Superior temporal gyrus (tissue), 1 donor: ENCODE data around the gene TRAIP.
"Not testable (repeated sequence)": the region's sequence is repeated elsewhere in the genome, so short reads cannot be mapped to it uniquely, and the experiment has no call there.

Source experiments
- DNase-seq: peaks from one replicate; pipeline ENCODE4 v3.0.0-alpha.2; 2016; ENCODE audit errors: extremely low spot score

TRAIP gene

GRCh38 chr3:49792371-49793150 is 63.8 kb downstream of the TRAIP start:
- no peak for DNase-seq

- no peak for DNase-seq
Measured at GRCh38 chr3:49791571-49791970, 64.8 kb downstream of the TRAIP start.

DNA sequence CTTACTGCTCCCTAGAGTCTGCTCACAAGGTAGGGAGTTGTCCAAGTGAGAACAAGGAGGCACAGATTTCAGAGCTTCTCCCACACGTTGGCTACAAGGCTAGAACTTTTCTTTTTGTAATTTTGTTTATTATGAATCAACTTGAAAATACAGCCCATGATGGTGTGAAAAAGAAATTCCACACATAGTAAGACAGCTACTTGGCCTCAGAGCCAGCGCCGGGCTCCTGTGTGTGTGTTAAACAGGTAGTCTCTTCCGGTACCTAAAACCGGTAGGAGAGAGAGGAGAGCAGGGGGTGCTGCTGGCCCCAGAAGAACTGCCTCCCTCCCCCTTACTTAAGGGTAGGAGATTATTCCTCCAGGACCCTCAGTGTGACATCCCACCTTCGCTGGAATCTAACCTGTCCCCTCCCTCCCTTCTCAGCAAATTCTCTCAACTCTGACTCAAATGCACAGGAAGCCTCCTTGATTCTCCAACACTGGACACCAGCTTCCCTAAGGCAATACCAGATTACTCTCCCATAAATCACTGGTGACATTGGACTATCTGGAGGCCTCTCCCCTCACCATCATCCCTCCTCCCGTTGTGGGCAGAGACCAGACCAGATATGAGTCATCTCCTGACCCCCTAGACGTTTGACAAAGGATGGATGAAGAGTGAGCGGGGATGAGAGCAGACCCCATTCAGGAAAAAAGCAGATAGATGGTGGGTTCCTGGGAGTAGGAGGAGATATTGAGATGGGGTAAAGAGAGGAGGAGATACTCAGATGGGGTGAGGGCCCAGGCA is 65.5 kb downstream of the TRAIP start:
- DNase-seq = no peak

- no peak for DNase-seq
Measured at GRCh38 chr3:49788056-49788455, 68.3 kb downstream of the TRAIP start.

GRCh38 chr3:49787536-49787935 is 68.8 kb downstream of the TRAIP start:
- DNase-seq = no peak

DNA sequence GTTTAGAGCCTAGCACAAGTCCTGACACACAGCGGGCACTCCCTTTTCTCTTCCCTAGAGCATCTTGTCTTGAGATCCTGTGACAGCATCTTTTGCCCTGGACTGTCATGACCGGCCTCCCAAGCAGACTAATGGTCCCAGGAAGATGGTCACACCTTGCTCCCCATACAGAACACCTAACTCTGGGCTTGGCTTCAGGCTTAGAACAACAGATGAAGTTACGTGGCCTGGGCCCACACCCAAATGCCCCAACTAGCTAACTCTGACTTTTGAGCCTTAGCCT is 69.2 kb downstream of the TRAIP start:
- no peak for DNase-seq

GRCh38 chr3:49786357-49787181 is 69.8 kb downstream of the TRAIP start, which contains the start of gene IP6K1:
Gene IP6K1, minus strand, starts transcription at chr3:49786542. Its CDS starts 38,502 bp downstream, at chr3:49748040.
- peak; percentile 100 for DNase-seq

DNA sequence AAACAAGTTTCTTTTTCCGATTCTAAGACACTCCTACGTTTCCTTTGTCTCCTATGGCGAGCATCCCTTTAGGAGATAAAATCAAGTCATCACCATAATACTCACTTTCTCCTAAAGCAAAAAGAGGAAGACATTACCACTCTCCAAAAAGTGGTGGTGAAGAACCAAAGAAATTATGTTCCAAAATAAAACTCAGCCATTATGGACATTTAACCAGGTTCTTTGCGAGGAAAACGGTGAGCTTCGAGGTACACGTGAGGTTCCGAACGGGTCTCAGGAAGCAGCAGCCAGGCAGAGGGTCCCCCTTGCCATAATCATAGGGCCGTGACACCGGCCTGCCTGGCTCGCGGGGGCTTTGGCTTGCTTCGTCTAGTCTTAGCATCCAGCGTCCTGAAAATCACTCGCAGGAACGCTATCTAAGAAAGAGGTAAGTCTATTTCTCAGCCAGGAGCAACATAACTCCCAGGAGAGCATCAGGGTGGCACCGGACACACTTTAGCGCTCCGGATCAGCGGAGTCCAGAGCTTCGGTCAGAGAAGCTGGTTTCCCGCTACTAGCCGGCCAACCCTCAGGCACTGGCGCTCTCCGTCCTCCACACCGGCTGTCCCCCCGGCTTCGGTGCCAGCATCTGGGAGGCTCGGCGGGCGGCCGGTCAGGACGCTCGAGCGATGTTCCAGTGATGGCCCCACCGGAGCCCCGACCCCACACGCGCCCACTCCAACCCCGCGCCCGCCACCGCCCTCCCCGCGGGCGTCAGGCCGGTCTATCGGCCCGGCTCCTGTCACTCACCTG is 70.6 kb downstream of the TRAIP start:
- peak; percentile 46 for DNase-seq

GRCh38 chr3:49782277-49782676 is 74.1 kb downstream of the TRAIP start:
- not testable (repeated sequence) for DNase-seq

- no peak for DNase-seq
Measured at GRCh38 chr3:49781415-49782199, 74.8 kb downstream of the TRAIP start.

GRCh38 chr3:49780975-49781365 is 75.4 kb downstream of the TRAIP start:
- DNase-seq = not testable (repeated sequence)

DNA sequence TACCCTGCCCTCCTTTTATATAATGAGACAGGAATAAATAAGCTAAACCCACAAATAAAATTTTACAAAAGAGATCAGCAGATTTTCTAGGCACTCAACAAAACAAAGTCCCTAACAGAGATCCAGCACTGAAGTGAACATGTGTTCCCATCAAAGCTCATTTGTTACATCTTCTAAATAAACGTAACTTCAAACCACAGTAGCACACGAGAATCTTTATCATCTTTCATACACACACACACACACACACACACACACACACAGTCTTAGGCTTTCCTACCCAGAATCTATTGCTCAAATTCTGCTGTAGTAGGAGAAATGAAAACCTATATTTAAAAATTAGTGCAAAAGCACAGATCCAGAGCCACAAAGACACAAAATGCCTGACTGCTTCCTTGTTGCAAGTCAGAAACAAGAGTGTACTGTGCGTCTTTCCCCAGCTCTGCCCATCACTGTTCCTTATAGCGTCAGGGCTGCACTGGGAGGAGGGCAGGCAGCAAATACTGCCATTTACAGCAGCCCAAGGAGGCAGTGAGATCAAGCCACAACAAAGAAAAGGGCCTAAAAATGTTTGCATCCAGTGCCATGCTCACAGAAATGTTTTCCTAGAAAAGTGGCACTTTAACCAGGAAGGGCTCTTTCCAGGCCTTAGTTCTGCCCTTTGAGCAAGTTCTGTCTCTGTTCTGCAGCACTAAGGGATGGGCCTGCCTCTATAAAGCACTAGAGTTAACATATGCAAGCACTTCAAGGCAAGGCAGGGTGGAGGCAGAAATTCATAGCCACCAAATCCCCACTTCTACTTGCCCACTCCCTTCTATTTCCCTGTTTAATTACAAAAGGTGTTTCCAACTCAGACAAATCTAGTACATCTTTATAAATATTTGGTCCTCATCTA is 76.0 kb downstream of the TRAIP start:
- peak; percentile 25 for DNase-seq

- no peak for DNase-seq
Measured at GRCh38 chr3:49779358-49780079, 76.8 kb downstream of the TRAIP start.
